NCI-H69 (cell line): ENCODE data around the gene GALNT8.
A peak's percentile ranks its signal among the peaks of the same experiment; 100 is the strongest.

ENCODE experiments used
- DNase-seq: peaks from one replicate; lab custom pipeline; 2025; lab: John Stamatoyannopoulos, UW

GALNT8 gene

GRCh38 chr12:4796694-4797482, 76.7 kb downstream of the GALNT8 start:
- no peak for DNase-seq

DNA sequence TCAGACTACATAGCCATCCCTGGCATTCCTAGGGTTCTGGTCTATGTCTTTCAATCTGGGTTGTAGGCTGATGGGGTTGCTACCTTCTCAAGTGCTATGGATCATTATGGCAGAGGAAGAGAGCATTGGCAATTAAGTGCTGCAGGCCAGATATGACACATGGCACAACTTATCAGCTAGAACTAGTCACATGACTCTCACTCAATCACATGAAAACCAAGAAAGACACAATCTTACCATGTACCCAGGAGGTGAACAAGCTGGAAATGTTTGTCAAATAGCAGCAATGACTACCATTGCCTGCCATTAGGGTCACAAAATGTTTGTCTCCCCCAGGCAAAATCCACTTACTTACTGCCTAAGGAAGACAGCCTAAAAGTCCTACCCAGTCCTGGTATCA, 80.4 kb downstream of the GALNT8 start:
- DNase-seq, result no peak

GRCh38 chr12:4802841-4803240, 82.6 kb downstream of the GALNT8 start:
- no peak for DNase-seq

DNA sequence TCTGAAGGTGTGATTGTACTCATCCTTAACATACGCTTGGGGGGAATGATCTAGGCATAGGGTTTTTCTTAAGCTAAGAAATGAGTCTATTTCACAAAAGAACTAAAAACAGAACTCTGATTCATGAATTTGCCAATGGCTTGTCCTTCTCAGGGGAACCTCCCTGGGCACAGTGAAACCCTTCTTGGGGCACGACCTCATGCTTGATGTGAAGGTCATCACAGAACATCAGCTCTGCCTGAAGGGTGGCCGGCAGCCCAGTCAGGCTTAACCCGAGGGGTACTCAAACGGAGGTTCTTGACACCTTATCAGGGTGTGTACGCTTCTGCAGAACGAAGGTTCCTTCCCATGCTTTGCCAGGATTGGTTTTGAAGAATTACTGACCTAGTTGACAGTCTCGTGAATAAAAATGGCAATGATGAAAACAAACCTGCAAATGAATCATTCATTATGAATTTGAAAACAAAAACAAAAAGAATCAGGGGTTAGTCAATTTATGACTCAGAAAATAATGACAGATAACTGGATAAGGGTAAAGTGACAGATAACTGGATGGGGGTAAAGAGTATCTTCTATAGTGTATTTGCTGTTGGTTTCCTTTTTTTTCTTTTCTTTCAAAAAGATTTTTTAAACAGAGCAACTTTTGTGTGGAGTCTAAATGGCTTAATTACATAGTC, 86.4 kb downstream of the GALNT8 start:
- no peak for DNase-seq

DNA sequence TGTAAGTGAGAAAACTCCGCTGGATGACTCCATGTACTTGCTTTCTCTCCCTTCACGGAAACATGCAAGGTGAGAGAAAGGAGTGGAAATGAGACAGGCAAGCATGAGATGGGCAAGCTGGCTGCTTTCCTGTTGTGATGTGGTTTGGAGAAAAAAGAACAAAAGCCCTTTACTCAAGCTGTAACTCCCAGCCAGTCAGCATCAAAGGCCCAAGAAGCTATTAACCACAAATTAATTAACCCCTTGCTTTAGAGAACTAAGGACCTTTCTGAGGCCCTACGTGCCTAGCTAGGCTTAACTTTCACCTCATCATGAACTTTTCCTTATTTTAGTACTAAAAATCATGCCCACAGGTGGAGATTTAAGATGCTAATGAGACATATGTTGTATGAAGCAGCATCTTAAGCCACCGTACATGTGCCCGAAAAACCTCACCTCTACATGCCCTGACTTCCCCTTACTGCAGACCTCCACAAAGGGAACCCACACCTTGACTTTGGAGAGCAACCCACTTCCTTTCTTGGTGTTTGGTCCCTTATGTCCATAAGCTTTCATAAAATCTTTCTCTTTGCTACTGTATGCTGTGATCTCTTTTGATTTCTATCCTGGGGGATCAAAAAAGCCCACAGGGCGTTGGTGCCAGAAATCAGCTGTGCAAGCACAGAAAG, 87.0 kb downstream of the GALNT8 start:
- DNase-seq, result no peak

DNA sequence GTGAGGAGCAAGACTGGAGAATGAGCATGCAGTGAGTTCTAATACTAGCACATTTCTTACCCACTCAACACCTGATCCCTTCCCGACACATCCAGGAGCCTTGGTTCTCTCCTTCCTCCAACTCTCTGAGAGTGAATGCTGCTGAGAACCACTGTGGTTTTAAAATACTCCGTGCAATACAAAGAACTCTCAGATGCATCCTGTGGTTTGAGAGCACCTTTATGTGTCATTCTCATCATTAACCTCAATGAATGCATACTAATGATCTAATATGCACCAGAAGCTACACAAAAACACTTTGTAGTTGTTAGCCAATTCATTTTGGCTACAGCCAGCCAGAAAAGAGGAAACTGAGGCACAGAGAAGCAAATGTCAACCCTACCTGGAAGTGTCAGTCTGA, 87.6 kb downstream of the GALNT8 start:
- DNase-seq, result no peak

DNA sequence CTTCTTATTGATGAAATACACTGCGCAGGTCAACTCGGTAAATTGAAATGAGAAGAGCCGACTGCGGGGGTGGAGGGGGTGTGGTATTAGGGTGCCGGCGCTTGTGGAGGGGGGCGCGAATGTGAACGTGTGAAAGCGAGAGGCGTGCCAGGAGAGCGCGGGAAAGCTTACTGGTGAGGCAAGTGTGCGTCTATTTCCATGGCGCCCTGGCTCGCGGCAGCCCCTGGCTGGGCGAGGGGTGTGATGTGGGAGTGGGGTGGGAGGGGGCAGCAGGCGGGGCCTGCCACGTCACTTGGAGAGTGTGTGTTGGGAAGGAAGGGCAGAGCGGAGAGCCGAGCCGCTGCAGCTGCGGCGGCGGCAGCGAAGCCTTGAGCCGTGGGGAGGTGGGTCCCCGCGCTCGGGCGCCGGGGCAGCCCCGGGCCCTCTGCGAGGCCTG, 88.8 kb downstream of the GALNT8 start:
- peak; percentile 93 for DNase-seq

DNA sequence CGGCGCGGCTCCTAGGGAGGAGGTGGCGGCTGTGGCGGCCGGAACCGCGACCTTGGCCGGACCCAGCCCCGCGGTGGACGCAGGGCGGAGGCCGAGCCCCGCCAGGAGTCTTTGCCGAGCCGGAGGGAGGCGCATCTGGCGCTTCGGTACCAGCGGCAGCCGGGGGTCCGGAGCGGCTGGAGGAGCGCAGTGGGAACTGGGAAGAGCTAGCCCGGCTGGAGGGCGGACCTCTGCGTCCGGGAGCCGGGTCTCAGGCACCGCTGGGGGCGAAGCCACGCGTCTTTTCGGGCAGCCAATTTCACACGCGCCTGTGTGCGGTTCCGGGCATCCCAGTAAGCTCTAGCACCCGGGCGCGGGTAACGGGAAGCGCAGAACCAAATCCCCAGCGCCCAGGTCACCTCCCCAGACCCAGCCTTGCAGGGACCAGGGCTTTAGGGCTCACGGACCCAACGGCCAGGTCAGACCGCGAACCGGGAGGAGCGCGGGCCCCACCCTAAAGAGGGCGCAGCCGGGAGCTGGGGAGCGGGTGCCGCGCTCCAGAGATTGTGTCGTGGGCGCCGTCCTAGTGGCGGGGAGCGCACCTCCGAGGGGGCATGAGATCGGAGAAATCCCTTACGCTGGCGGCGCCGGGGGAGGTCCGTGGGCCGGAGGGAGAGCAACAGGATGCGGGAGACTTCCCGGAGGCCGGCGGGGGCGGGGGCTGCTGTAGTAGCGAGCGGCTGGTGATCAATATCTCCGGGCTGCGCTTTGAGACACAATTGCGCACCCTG, 89.4 kb downstream of the GALNT8 start:
- DNase-seq, result peak; percentile 71

GRCh38 chr12:4810219-4810671, 90.0 kb downstream of the GALNT8 start:
- DNase-seq, result no peak

DNA sequence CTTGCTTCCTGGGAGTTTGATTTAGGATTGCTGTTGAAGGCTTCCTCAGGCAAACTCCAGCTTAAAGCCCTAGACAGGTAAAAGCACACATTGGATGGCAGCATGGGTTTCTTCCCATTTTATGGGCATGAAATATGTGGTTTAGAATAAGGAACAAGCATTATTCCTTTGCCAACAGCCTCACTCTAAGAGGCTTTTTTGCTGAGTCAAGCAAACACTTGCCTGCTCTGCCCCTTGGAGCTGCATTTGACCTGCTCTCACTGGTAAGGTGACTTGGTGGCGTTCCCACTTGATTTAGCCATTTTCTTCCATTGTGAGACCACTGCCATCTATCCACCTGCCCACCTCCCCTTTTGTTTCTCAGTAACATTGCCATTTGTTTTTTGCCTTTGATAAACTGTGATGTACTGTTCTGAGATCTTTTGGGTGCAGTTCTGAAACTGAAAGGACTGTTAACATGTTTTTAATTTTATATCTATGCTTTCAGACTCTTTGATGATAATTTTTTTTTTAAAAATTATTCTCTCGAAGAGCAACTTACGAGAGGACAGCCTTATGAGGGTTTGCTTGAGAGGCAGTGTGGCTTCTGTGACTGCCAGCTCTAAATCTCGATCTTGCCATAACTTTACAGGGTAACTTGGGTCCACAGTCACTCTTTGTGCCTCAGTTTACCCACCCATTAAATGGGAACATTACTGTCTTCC, 92.6 kb downstream of the GALNT8 start:
- DNase-seq, result no peak

- peak; percentile 76 for DNase-seq
These were observed 93.5 kb downstream of the GALNT8 start for GRCh38 chr12:4813741-4814140.

- peak; percentile 35 for DNase-seq
These were observed 94.3 kb downstream of the GALNT8 start for GRCh38 chr12:4814485-4814884.

GRCh38 chr12:4816744-4817525, 96.7 kb downstream of the GALNT8 start:
- peak; percentile 41 for DNase-seq

DNA sequence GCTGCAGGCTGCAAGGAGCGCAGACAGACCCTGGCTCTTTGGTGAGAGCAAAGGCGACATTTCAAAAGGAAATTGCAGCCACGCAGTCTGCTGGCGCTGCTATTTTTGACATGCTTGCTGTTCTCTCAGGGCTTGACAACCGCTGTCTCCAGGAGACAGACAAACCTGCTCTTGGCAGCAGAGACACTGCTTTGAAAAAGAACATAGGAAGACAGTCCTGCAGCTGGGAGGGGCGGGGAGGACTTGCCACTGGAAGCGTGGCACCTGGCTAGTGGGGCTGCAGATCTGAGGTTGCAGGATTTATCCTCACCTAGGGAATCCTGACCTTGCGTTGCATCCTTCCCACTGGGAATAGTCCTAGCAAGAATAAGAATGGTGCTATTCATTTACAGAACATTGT, 97.7 kb downstream of the GALNT8 start:
- DNase-seq, result peak; percentile 85

DNA sequence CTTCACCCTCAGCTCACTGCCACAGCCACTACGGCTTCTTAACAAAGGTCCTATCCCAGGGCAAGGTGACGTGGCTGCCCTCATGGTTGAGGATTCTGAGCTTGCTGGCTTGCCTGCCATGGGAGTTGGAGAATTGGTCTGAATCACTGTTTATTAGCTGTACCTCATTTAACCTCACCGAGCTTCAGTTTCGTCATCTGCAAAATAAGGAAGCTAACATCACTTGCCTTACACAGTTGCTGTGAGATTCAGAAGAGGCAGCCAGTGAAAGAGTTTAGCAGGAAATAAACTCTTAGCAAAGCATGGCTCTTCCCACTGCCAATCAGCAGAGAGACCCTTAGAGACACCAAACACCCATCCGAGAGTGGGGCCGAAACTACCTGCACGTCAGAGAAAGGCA, 99.5 kb downstream of the GALNT8 start:
- no peak for DNase-seq

GRCh38 chr12:4820971-4821370, 100.8 kb downstream of the GALNT8 start:
- peak; percentile 41 for DNase-seq
